ENCODE results near the gene SLC4A7.

DNA sequence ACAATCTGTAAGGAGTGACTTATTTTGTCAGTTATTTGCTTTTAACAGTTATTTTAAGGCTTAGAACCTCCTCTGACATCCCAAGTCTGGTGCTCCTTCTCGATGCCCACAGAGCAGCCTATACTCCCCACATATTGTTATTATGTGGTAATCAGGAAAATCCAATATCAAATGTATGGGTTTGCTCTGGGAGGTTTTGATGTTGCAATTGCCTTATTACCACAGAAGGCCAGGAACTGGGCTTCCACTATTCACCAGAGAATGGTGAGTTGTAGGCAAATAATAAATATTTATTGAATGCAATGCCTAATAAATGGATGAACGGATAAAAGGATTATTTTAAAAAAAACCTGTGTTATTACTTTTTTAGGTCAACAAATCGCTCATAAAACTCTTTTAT is 127.2 kb downstream of the SLC4A7 start:
- TF ChIP-seq POLR2A (IDR thresholded peaks at IDR 0.05; ENCODE audit: low read depth, low read length) (no peak), CTCF (IDR thresholded peaks at IDR 0.05; ENCODE audit: extremely low read depth in 1 of 2, insufficient read depth in 1 of 2, low read depth in 1 of 2, low read length in 2 of 2) (no peak), EZH2 (IDR thresholded peaks at IDR 0.05; ENCODE audit: borderline replicate concordance, low read depth, low read length, severe bottlenecking) (no peak), POLR2AphosphoS5 (IDR thresholded peaks at IDR 0.05; ENCODE audit: insufficient read depth, low read depth, low read length) (no peak), MYC (IDR thresholded peaks at IDR 0.05; ENCODE audit: low read depth, low read length) (no peak)
- TF ChIP-seq, protein P1, sequence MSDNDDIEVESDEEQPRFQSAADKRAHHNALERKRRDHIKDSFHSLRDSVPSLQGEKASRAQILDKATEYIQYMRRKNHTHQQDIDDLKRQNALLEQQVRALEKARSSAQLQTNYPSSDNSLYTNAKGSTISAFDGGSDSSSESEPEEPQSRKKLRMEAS (IDR thresholded peaks at IDR 0.05; ENCODE audit: insufficient read depth, insufficient read length): no peak

Measured in endothelial cell of umbilical vein (primary cell).